IPS DF 4.7 (cell line): ENCODE measurements around the gene PI4KA.

Source experiments
- DNase-seq: peaks from one replicate; pipeline ENCODE4 v3.0.0-alpha.2; 2013; ENCODE audit warnings: low spot score; ENCODE audit errors: extremely low read depth

Gene PI4KA

DNA sequence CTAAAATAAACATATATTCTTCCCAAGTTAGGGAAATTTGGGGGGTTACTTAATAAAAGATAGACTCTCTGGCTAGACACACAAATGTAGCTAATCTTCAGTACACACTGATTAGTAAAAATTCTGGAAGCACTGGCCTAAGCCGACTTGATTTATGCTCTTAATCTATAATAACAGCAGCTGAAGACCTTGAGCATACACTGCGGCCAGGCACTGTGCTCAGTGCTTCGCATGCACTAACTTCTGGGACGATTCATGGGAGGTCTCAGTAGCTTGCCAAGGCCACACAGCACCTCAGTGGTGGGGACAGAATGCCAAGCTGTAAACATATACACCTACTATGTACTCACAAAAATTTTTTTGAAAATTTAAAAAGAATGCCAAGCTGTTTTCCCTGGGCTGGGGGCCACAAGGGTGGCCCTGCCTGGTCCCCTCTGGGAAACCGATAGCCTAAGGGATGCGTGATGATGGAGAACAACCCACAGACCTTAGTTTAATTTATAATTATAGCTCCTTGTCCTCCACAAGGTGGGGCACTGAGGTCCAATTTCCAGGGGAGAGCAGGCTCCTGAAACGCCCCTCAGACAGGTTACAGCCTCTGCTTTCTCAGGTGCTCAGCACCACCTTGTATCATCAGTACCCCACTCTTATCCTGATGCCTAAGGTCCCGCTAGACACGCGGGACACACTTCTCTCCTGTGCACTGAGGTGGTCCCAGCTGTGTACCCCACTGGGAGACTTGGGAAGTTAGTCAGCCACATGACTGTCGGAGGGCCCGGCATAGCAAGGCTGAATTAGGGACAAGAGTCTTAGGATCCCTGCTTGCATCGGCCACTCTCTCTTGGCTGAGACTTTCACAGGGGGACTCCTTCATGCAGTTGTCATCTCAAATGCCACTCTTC, 64.6 kb downstream of the PI4KA start:
- no peak for DNase-seq

DNA sequence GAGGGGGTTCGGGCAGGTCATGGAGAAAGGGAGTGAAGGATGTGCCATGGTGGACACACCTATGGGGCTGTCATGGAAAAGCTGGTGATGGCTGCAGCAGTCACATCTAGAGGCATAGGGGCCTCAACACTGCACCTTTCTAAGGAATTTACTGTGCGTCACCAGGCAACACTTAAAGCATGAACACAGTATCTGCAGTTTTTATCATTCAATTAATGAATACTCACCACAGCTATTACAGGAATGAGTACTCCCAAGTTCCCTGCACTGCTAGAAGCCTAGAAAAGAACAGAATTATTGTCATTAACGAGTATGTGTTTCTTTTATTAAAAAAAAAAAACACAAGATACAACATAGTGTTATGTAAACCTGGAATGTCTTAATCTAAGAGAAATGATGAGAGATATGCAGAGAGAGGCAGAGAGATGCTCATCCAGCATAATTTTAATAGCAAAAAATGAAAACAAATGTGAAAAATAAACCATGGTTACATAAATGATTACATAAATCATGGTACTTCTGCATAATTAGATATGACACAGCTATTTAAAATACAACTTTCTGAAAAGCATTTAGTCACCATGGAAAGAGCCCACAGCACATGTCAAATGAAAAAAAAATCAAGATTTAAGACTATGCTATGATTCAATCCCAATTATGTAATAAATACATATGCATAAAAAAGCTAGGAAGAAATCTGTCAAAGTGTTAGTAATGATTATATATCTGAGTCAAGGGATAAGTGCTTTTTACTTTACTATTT, 65.5 kb downstream of the PI4KA start:
- DNase-seq, result no peak

DNA sequence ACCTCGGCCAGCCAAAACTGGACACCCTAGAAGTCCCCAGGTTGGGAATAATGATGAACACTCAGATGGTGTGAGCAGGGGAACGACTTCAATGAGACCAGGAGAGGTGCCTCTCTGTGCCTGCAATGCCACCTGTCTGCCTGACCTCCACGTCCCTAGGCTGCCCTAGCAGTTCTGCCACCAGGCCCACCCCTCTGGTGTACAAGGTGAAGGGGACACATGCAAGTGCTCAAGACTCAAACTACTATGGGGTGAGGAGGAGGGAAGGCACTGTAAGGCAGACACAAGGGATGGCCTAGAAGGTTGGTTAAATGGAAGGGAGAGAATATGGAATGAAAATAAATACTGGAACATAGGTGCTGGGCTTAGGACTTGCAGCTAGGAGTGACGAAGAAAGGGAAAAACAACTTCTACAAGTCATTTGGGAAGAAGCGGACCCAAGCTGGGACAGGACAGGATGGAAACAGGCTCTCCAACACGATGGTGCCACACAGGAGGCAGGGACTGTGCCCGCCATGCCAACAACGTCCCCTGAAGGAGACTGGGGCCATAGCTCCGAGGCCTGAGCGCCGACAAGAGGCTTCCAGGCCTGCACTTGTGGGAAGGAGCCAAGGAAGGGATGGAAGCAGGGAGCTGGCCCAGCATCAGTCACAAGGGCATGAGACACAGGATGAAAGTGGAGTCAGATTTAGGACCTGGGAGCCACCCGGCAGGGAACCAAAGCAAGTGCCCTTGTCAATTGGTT, 66.2 kb downstream of the PI4KA start:
- no peak for DNase-seq

DNA sequence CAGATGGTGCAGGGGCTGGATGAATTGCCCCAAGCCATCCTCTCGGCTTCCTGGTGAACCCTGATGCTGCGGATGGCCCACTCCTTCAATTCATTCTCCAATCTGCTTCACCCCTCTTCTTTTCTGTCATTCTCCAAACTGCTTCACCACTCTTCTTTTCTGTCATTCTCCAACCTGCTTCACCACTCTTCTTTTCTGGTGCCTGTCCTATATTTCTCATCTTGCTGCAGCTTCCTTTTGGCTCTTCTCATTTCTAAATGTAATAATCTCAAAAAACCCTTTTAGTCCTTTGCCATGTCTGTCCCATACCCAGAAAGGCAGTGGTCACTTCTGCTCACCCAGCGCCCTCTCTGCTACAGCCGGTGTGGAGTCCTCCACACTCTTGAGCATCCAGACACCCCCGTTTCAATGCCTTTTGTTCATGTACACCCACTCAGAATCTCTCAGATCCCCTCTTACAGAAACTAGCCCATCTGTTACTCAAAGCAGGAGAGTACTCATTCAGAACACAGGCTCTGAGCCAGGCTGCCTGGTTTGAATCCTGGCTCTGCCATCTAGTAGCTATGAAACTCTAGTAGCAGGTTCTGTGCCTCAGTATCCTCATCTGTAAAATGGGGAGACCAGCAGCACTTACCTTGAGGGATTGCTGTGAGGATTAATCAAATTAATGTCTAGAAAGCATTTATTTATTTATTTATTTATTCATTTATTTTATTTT, 69.8 kb downstream of the PI4KA start:
- DNase-seq, result no peak

DNA sequence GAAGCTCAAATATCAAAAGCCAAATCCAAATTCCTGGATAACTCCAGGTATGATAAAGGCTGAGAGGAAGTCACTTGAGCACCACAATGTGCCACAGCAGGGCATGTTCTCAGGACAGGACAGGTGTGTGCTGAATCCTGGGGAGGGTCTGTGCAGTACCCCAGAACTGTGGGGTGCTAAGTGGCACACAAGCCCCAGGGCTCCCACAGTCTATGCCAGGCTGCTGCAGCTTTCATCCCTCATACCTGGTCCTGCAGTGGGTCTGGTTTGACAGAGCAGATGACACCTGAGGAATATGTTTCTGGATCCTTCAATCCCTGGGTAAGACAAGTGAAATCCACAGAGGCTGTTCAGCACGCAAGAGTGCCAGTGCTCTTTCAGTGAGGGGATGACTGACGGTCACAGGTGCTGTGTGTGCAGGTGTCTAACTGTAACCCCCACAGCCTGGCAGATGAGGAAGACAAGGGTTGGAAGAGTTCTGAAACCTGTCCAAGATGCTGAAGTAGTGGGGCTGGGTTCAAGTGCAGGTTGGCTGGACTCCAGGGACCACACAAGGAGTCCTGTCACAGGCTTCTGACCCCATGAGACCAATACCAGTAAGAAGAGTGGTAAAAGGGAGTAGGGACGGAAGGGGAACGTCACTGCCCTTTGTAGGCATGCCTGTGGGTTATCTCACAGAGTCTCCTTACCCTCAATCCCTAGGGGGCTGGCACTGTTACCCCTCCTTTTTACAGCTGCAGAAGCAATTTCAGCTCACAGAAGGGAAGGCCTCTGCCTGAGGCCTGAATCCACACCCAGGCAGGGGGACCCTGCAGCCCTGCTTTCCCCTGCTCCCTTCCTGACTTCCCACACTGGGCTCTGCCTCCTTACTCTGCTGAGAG, 70.6 kb downstream of the PI4KA start:
- DNase-seq, result no peak

- DNase-seq, result no peak
Observed at GRCh38 chr22:20787223-20787622, 71.4 kb downstream of the PI4KA start.

- no peak for DNase-seq
Observed at GRCh38 chr22:20786536-20786979, 72.1 kb downstream of the PI4KA start.

DNA sequence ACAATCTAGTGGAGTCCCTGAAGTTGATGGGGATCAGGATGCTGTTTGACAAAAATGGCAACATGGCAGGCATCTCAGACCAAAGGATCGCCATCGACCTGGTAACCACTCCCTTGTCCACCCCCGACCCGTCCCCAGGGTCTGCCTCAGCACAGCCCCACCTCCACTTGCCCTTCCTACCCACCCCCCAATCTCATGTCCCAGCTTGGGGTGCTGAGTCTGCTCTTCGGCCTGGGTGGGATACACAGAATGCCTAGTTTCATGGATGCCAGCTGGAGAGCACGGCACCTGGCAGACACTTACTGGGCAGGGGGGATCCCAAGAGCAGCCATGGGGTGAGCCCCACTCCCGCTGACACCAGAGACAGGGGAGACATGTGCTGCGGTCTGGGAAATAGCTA, 72.6 kb downstream of the PI4KA start:
- no peak for DNase-seq

GRCh38 chr22:20785415-20785814, 73.2 kb downstream of the PI4KA start:
- DNase-seq, result no peak

DNA sequence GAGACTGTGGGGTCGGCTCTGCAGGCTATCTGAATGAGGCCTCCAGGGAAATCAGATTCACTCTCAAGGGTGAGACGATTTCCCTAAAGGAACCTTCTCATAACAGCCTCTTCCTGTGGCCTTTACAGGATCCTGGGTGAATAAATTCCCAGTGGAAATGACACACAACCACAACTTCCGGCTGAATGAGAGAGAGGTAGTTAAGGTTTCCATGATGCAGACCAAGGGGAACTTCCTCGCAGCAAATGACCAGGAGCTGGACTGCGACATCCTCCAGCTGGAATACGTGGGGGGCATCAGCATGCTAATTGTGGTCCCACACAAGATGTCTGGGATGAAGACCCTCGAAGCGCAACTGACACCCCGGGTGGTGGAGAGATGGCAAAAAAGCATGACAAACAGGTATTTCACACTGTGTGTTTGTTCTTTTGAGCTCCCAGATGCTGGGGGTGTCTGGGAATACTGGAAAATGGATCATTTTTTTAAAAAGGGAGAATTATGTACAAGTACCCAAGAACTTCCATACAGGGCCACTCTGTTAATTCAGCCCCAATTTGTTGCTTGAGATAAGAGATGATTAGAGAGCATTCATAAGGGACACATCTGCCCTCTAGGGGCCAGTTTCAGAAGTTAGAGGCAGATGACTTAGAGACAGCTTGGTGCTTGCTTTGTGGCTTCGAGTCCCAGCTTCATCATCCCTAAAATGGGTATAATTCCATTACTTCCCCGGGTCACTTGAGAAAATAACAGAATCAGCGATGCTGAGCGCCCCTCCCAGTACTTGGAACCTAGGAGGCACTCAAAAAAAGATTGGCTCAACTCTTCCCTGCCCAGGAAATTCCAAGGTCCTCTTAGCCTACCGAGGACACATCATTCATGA, 74.5 kb downstream of the PI4KA start:
- DNase-seq, result peak; percentile 41

DNA sequence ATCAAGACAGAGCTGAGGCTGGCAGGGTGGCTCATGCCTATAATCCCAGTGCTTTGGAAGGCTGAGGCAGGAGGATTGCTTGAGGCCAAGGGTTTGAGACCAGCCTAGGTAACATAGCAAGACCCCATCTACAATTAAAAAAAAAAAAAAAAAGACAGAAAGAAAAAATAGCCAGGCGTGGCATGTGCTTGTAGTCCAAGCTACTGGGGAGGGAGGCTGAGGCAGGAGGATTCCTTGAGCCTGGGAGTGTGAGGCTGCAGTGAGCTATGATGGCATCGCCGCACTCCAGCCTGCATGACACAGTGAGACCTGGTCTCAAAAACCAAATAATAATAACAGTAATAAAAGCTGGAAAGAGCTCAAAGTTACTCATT, 75.3 kb downstream of the PI4KA start:
- DNase-seq, result no peak

DNA sequence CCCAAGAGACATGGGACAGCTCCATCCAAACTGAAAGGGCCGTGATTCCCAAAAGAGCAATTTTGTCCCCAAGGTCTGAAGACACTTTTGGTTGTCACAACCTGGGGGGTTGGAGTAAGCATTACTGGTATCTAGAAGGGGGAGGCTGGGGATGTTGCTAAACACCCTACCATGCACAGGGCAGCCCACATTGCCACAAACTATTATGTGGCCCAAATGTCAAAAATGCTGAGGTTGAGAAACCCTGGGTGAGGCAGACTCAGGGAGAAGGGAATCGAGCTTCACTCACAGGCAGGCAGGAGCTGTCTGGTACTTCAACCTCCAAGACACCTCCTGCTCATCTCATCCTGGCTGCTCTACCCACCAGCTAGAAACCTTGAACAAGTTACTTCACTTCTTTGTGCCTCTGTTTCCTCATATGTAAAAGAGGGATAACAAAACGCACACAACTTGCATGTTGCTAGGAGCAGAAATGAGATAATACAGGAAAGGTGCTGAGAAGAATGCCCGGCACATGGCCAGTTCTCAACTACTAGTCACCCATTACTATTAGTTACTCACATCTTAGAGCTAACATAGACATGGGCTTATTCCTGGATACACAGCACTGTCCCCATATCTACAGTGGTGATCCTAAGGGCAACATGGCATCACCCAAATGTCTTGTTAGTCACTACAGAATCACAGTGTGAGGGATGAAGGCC, 75.9 kb downstream of the PI4KA start:
- DNase-seq, result no peak

DNA sequence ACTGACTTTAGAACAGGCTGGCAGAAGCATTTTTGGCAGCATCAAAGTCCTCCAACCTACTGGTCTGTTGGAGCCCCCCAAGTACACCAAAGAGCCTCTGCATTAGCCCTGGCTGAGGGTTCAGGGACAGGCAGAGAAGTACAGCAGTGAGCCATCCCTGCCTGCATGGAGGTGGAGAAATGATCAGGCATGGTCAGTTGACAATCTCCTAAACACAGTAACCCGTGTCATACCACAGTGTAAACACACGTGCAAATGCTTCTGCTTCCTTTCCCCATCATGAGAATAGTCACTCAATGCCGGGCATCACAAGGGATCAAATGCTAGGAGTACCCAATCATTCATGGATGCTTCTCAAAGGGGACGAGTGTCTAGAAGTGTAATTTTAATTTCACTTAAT, 76.5 kb downstream of the PI4KA start:
- DNase-seq, result no peak

DNA sequence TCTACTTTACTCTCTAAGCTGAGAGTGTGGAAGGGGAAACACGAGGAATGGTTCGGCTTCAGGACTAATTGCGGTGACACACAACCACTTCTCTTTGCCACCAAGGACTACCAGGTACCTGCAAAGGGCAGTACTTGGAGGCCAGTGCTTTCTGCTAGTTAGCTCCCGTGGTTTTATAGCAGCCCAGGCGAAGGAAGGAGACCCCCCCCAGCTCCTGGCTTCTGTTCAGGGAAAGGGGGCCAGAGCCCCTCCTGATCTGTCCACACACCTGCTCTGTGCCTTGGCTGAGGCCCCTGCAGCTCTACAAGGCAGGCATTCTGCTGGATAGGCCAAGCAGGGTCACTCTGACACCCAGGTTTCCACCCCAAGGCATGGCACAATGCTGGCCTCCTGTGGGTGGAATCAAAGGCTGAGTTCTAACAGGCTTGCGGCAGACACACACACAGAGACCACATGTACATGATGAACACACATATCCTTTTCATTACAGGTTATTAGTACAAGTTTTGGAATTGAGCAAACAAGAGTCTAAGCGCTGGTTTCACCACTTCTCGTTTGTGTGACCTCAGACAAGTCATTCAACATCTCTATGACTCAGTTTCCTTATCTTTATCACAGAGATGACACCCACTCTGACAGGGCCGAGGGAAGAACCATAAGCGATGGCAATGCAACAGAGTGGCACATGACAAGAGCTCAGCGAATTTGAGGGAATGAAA, 77.2 kb downstream of the PI4KA start:
- no peak for DNase-seq

DNA sequence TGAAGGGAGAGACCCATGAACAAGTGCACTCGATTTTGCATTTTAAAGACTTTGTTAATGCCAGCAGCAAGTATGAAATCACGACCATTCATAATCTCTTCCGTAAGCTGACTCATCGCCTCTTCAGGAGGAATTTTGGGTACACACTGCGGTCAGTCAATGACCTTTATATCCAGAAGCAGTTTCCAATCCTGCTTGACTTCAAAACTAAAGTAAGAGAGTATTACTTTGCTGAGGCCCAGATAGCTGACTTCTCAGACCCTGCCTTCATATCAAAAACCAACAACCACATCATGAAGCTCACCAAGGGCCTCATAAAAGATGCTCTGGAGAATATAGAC, 78.8 kb downstream of the PI4KA start:
- DNase-seq, result no peak

DNA sequence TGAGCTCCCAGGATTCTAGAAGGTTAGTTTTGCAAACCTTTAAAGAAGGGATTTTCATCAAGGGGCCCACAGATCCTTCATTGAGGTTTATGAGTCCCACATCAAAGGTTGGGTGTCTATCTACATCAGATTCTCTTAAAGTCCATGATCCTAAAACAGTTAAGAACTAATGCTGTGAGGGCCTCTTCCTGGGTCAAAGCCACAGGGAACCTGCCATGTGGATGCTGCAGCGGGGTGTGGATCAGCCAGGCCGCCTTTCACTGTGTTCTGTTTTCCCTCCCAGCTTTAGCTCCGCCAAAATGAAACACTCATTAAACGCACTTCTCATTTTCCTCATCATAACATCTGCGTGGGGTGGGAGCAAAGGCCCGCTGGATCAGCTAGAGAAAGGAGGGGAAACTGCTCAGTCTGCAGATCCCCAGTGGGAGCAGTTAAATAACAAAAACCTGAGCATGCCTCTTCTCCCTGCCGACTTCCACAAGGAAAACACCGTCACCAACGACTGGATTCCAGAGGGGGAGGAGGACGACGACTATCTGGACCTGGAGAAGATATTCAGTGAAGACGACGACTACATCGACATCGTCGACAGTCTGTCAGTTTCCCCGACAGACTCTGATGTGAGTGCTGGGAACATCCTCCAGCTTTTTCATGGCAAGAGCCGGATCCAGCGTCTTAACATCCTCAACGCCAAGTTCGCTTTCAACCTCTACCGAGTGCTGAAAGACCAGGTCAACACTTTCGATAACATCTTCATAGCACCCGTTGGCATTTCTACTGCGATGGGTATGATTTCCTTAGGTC, 79.4 kb downstream of the PI4KA start:
- DNase-seq, result no peak

- DNase-seq, result no peak
Observed at GRCh38 chr22:20777420-20778177, 81.0 kb downstream of the PI4KA start.
